GM12878 (cell line): ENCODE results near the gene TDO2. TPM values are rescaled to one million over a fixed set of nuclear protein-coding genes. Genes with fewer than 3 reads are reported as not detected.

Experiments used
- ATAC-seq: fragments of 200-7000 bp; cut with Tn5 transposase; 3 replicates; pipeline ENCODE4 v1.9.1; 2020; ENCODE audit warnings: mild to moderate bottlenecking, moderate library complexity
- BruUV-seq: library from RNA; stranded (reverse); fragments of 400-500 nt; replicated peaks from 2 replicates; lab custom pipeline; 2021; lab: Mats Ljungman, UMichigan
- CTCF ChIA-PET: fragments of 300-600 bp; sonication (Branson Sonifier 250); formaldehyde crosslinking; extraction: SDS; loops from one replicate; lab custom pipeline; 2021; ENCODE audit warnings: inconsistent platforms; lab: Yijun Ruan, JAX
- POLR2A ChIA-PET: fragments of 350-600 bp; formaldehyde crosslinking; extraction: SDS; loops from one replicate; lab custom pipeline; 2021; ENCODE audit warnings: inconsistent platforms; lab: Charles Lee
- RAD21 ChIA-PET: fragments of 300-600 bp; sonication (Branson Sonifier 250); formaldehyde crosslinking; loops from one replicate; lab custom pipeline; 2023; ENCODE audit warnings: antibody characterized with exemption; ENCODE audit not compliant: unreplicated experiment; lab: Charles Lee
- SMC1A ChIA-PET: fragments of 300-600 bp; sonication (Branson Sonifier 250); formaldehyde crosslinking; loops from one replicate; lab custom pipeline; 2023; ENCODE audit not compliant: unreplicated experiment, uncharacterized antibody; lab: Charles Lee
- DNase-seq: peaks from one replicate; pipeline ENCODE4 v3.0.0-alpha.2; 2011; ENCODE audit warnings: low read depth, low spot score
- FAIRE-seq: peaks from 3 replicates; lab custom pipeline; 2011; peaks lifted over from hg19 to GRCh38; lab: Jason Lieb, UNC
- H2AFZ ChIP-seq: 2 replicates; pipeline ENCODE4 v1.6.0; 2011; ENCODE audit warnings: low read depth, low read length, control low read depth; ENCODE audit not compliant: control insufficient read depth
- H3K27ac ChIP-seq: 2 replicates; pipeline ENCODE4 v1.5.1; 2011; ENCODE audit warnings: control low read depth; ENCODE audit not compliant: control insufficient read depth, insufficient read depth
- H3K27me3 ChIP-seq, 2 experiments: replicated peaks in 1 of 2; 2 replicates each; pipeline versions ENCODE4 v1.6.0 to v1.6.1; 2011; ENCODE audit warnings: low read length in 1 of 2; ENCODE audit not compliant: control insufficient read depth in 2 of 2, insufficient read depth in 2 of 2
- H3K36me3 ChIP-seq, 2 experiments: 2 replicates each; pipeline ENCODE4 v1.5.1; 2011; ENCODE audit warnings: low read length in 1 of 2; ENCODE audit not compliant: control insufficient read depth in 2 of 2, insufficient read depth in 2 of 2
- H3K4me1 ChIP-seq: 2 replicates; pipeline ENCODE4 v1.6.1; 2011; ENCODE audit warnings: mild to moderate bottlenecking, low read length, moderate library complexity, mixed read lengths; ENCODE audit not compliant: control insufficient read depth, insufficient read depth
- H3K4me2 ChIP-seq: 2 replicates; pipeline ENCODE4 v1.6.0; 2011; ENCODE audit warnings: control low read depth; ENCODE audit not compliant: control insufficient read depth, insufficient read depth
- H3K4me3 ChIP-seq: fragments of 200-600 bp; sonication (generic); 2 replicates; pipeline ENCODE4 v1.5.1; 2016
- H3K79me2 ChIP-seq: 2 replicates; pipeline ENCODE4 v1.6.0; 2011; ENCODE audit warnings: low read length; ENCODE audit not compliant: control insufficient read depth, insufficient read depth
- H3K9ac ChIP-seq: 2 replicates; pipeline ENCODE4 v1.8.0; 2011; ENCODE audit warnings: low read length, control low read depth, mixed read lengths; ENCODE audit not compliant: control insufficient read depth, insufficient read depth
- H3K9me3 ChIP-seq: replicated peaks from 3 replicates; pipeline ENCODE4 v1.5.1; 2011; ENCODE audit warnings: mild to moderate bottlenecking, low read length; ENCODE audit not compliant: control insufficient read depth, insufficient read depth
- H4K20me1 ChIP-seq: 2 replicates; pipeline ENCODE4 v1.6.0; 2011; ENCODE audit not compliant: control insufficient read depth, insufficient read depth
- EZH2 ChIP-seq: IDR thresholded peaks from 2 replicates; pipeline ENCODE4 v1.6.1; 2012; ENCODE audit warnings: low read depth, mild to moderate bottlenecking, control low read depth, inconsistent platforms, low read length, borderline replicate concordance; ENCODE audit not compliant: control insufficient read depth
- IKZF1 ChIP-seq: fragments of 450-650 bp; conservative IDR thresholded peaks from 2 replicates; pipeline ENCODE4 v1.6.1; 2017; ENCODE audit warnings: antibody characterized with exemption, mild to moderate bottlenecking
- RUNX3 ChIP-seq: IDR thresholded peaks from 2 replicates; pipeline ENCODE4 v1.6.1; 2012; ENCODE audit warnings: low read length, inconsistent platforms
- SIX5 ChIP-seq: IDR thresholded peaks from 2 replicates; pipeline ENCODE4 v1.6.1; 2011; ENCODE audit warnings: mild to moderate bottlenecking, low read depth, low read length, moderate library complexity; ENCODE audit not compliant: severe bottlenecking
- SREBF2 ChIP-seq: IDR thresholded peaks from 2 replicates; pipeline ENCODE4 v1.6.1; 2012; ENCODE audit warnings: mild to moderate bottlenecking, low read length
- TCF7 ChIP-seq: IDR thresholded peaks from 2 replicates; pipeline ENCODE4 v1.6.1; 2014; ENCODE audit warnings: antibody characterized with exemption, borderline replicate concordance
- WGBS: methylation state at CpG from one replicate; pipeline ENCODE4 v1.1.6; 2016; ENCODE audit warnings: low lambda C conversion rate; ENCODE audit not compliant: insufficient replicate concordance, insufficient coverage; ENCODE audit errors: missing lambda C conversion rate; 5-methylcytosine and 5-hydroxymethylcytosine counted together
- in situ Hi-C: fragments of 300-500 bp; cut with MboI; formaldehyde crosslinking; loops from 9 replicates; pipeline ENCODE4 v1.14.3; 2018; ENCODE audit warnings: mixed read lengths
- intact Hi-C: fragments of 100-400 bp; cut with micrococcal nuclease; formaldehyde crosslinking; loops from one replicate; pipeline ENCODE4 v1.14.2; 2022; ENCODE audit not compliant: unreplicated experiment
- polyA plus RNA-seq, 11 experiments: library from polyadenylated mRNA; depleted of rRNA in 4 of 11; unstranded in 6 of 11; stranded (reverse) in 5 of 11; fragments of >200 nt; fragmentation: Nextera tagmentation in 4 of 11; fragmentation: Illumina TruSeq in 1 of 11; extraction: Ambion mirVana in 4 of 11; extraction: Trizol in 1 of 11; gene quantifications; 1 replicate in 1 of 11; 2 replicates in 10 of 11; pipeline versions ENCODE4 v1.2.1 to v1.2.3, GENCODE V29; 2011 to 2016; ENCODE audit warnings: inconsistent platforms in 2 of 11, missing spikeins in 2 of 11, low read depth in 1 of 11
- total RNA-seq, 4 experiments: library from RNA; depleted of rRNA in 3 of 4; stranded (reverse); fragments of >200 nt in 3 of 4; fragmentation: Illumina TruSeq in 1 of 4; extraction: Trizol in 1 of 4; gene quantifications; 2 replicates each; pipeline versions ENCODE4 v1.2.1 to v1.2.3, GENCODE V29; 2013 to 2021
- TF ChIP-seq, protein P1 (sequence below), 3 experiments: IDR thresholded peaks in 2 of 3; conservative IDR thresholded peaks in 1 of 3; 2 replicates each; pipeline ENCODE4 v1.5.1; 2011; ENCODE audit warnings: low read depth in 3 of 3, low read length in 3 of 3, mild to moderate bottlenecking in 3 of 3, control low read depth in 2 of 3, moderate library complexity in 2 of 3, inconsistent platforms in 1 of 3, mixed read lengths in 1 of 3; ENCODE audit not compliant: control insufficient read depth in 2 of 3, insufficient read depth in 1 of 3; ENCODE audit errors: extremely low read depth in 1 of 3
- TF ChIP-seq, protein P2 (sequence below): fragments of 450-650 bp; IDR thresholded peaks from 2 replicates; pipeline ENCODE4 v1.6.1; 2017; ENCODE audit warnings: borderline replicate concordance
- TF ChIP-seq, protein P3 (sequence below): fragments of 450-650 bp; IDR thresholded peaks from 2 replicates; pipeline ENCODE4 v1.6.1; 2017; ENCODE audit warnings: mild to moderate bottlenecking, moderate library complexity

The TDO2 gene
- total and polyA plus RNA-seq, 10 of the 15 experiments (the other 5 are each of a cell fraction or from before 2014, with no cell fraction given): 0.12 to 1.5 (median 0.23) TPM; not detected in 1

DNA sequence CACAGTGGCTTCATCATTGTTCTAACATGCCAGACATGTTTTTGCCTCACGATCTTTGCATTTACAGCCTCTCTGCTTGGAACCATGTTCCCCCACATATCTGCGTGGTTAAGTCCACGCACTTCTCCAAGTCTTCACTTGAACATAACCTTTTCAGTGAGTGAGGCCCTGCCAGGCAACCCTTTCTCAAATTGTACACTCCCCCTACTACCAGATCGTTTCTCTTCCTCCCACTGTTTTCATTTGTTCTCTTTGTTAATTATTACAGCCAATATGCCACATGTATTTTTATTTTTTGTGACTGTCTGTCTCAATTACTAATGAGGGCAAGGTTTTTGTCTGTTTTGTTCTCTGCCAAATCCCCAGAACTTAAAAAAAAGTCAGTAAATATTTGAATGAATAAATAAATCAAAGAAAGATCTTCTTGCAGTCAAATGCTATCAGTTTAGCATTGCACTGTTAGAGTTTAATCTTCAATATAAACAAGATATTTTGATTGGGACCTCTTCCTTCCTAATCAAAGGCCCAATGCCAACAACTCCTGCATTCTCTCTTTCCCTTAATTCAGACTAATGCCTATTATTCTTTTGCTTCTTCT, 32.0 kb downstream of the TDO2 start (continued):
- TF ChIP-seq, protein P1, sequence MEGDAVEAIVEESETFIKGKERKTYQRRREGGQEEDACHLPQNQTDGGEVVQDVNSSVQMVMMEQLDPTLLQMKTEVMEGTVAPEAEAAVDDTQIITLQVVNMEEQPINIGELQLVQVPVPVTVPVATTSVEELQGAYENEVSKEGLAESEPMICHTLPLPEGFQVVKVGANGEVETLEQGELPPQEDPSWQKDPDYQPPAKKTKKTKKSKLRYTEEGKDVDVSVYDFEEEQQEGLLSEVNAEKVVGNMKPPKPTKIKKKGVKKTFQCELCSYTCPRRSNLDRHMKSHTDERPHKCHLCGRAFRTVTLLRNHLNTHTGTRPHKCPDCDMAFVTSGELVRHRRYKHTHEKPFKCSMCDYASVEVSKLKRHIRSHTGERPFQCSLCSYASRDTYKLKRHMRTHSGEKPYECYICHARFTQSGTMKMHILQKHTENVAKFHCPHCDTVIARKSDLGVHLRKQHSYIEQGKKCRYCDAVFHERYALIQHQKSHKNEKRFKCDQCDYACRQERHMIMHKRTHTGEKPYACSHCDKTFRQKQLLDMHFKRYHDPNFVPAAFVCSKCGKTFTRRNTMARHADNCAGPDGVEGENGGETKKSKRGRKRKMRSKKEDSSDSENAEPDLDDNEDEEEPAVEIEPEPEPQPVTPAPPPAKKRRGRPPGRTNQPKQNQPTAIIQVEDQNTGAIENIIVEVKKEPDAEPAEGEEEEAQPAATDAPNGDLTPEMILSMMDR (IDR thresholded peaks at IDR 0.05 in 2 of 3, conservative IDR thresholded peaks at IDR 0.05 in 1 of 3; ENCODE audit: control insufficient read depth in 2 of 3, extremely low read depth in 1 of 3, insufficient read depth in 1 of 3, low read depth in 3 of 3, low read length in 3 of 3): no peak
- no peak for TF ChIP-seq EZH2

DNA sequence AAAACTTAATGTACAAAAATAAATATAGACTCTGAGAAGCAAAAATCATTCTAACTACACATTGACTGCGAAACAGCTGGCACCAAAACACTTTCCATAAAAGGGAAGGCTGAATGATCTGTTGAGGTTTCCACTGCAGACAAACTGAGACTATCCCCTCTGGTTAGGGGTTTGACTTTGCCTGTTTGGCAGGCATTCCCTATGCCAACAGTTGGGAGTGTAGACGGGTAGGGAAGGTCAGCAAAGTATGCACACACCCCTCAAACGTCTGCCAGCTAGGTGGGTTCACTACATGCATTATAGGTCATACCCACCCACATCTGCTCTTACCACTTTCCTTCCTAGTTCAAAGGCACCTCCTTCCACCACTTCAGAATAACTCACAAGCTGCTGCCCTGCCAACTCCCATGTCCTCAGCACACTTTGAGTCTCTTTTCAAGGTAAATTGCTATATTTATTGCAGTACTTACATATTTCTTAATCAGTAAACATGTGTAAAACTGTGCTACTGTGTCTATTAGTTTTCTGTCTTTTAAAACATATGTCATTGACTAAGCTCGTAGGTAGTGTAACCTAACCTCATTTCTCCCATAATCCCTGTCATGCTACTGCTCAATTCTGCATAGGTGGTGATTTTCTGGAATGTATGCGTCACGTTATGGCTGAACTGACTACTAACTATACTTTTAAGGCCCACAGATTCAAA, 37.7 kb downstream of the TDO2 start:
- CTCF ChIA-PET: interaction anchor here (1.1 to 1.8 kb wide), 4 partner anchors 11 to 131 kb away, joined by 3 to 7 read pairs (median 5); partner anchors contain the start of gene CTSO

More for the DNA sequence above, 37.7 kb downstream of the TDO2 start:
- ATAC-seq: no peak
- 65% methylated on average over 6 of the region's 6 CpGs for WGBS
- no TSS peak for BruUV-seq
- Histone ChIP-seq H3K4me2 (no peak overlapping the region), H2AFZ (no peak overlapping the region), H3K4me1 (no peaks in the 10 kb centered on the region), H3K36me3 (no peaks in the 10 kb centered on the region), H3K4me3 (no peak overlapping the region), H3K79me2 (no peaks in the 10 kb centered on the region), H4K20me1 (no peaks in the 10 kb centered on the region), H3K9ac (no peak overlapping the region), H3K9me3 (no peaks in the 10 kb centered on the region), H3K27ac (no peak overlapping the region), H3K27me3 (no peaks in the 10 kb centered on the region)
- ChIA-PET POLR2A (interaction anchor here (1.0 kb wide), 1 partner anchor 10 kb away, joined by 3 read pairs; no protein-coding TSS in a partner anchor), SMC1A (interaction anchor here (1.0 to 1.4 kb wide), 3 partner anchors 10 to 33 kb away, joined by 3 to 4 read pairs (median 3); partner anchors contain the start of gene CTSO), RAD21 (interaction anchor here (0.7 to 1.8 kb wide), 2 partner anchors 12 to 281 kb away, joined by 3 to 7 read pairs; partner anchors contain the start of gene CTSO)
- no peak for TF ChIP-seq IKZF1
- TF ChIP-seq, protein P2, sequence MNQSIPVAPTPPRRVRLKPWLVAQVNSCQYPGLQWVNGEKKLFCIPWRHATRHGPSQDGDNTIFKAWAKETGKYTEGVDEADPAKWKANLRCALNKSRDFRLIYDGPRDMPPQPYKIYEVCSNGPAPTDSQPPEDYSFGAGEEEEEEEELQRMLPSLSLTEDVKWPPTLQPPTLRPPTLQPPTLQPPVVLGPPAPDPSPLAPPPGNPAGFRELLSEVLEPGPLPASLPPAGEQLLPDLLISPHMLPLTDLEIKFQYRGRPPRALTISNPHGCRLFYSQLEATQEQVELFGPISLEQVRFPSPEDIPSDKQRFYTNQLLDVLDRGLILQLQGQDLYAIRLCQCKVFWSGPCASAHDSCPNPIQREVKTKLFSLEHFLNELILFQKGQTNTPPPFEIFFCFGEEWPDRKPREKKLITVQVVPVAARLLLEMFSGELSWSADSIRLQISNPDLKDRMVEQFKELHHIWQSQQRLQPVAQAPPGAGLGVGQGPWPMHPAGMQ: no peak
- TF ChIP-seq SIX5: no peak
- TF ChIP-seq, protein P3, sequence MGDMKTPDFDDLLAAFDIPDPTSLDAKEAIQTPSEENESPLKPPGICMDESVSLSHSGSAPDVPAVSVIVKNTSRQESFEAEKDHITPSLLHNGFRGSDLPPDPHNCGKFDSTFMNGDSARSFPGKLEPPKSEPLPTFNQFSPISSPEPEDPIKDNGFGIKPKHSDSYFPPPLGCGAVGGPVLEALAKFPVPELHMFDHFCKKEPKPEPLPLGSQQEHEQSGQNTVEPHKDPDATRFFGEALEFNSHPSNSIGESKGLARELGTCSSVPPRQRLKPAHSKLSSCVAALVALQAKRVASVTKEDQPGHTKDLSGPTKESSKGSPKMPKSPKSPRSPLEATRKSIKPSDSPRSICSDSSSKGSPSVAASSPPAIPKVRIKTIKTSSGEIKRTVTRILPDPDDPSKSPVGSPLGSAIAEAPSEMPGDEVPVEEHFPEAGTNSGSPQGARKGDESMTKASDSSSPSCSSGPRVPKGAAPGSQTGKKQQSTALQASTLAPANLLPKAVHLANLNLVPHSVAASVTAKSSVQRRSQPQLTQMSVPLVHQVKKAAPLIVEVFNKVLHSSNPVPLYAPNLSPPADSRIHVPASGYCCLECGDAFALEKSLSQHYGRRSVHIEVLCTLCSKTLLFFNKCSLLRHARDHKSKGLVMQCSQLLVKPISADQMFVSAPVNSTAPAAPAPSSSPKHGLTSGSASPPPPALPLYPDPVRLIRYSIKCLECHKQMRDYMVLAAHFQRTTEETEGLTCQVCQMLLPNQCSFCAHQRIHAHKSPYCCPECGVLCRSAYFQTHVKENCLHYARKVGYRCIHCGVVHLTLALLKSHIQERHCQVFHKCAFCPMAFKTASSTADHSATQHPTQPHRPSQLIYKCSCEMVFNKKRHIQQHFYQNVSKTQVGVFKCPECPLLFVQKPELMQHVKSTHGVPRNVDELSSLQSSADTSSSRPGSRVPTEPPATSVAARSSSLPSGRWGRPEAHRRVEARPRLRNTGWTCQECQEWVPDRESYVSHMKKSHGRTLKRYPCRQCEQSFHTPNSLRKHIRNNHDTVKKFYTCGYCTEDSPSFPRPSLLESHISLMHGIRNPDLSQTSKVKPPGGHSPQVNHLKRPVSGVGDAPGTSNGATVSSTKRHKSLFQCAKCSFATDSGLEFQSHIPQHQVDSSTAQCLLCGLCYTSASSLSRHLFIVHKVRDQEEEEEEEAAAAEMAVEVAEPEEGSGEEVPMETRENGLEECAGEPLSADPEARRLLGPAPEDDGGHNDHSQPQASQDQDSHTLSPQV: no peak
- no peak for TF ChIP-seq SREBF2
- no peak for TF ChIP-seq TCF7
- no peak for TF ChIP-seq RUNX3
- DNase-seq: no peak
- in situ Hi-C loops: no loop called here
- no peak for FAIRE-seq
- intact Hi-C loops: no loop called here
